K562 (cell line): ENCODE results near the gene OTC.

Experiments used
- CTCF ChIP-seq, 3 experiments: IDR thresholded peaks in 2 of 3; conservative IDR thresholded peaks in 1 of 3; 2 replicates each; pipeline ENCODE4 v1.5.1; 2011 to 2012; ENCODE audit warnings: low read length in 3 of 3, mild to moderate bottlenecking in 3 of 3, control low read depth in 2 of 3, improper control_type of control experiment in 1 of 3, inconsistent platforms in 1 of 3, low read depth in 1 of 3, mixed read lengths in 1 of 3, moderate library complexity in 1 of 3; ENCODE audit not compliant: insufficient read depth in 2 of 3
- FOXK2 ChIP-seq, 2 experiments: fragments of 450-650 bp; IDR thresholded peaks in 1 of 2; conservative IDR thresholded peaks in 1 of 2; 2 replicates each; pipeline ENCODE4 v1.6.1; 2016; ENCODE audit warnings: low read depth in 2 of 2, mild to moderate bottlenecking in 1 of 2
- GATA2 ChIP-seq: sonication (generic); formaldehyde crosslinking; IDR thresholded peaks from 2 replicates; pipeline ENCODE4 v1.4.0; 2020; ENCODE audit warnings: mild to moderate bottlenecking, missing genetic modification reagents
- KDM1A ChIP-seq, 2 experiments: fragments of 450-650 bp; IDR thresholded peaks; 2 replicates each; pipeline ENCODE4 v1.6.1; 2016; ENCODE audit warnings: mild to moderate bottlenecking in 2 of 2
- STAT5B ChIP-seq: fragments of 250-450 bp; sonication (Bioruptor Pico); IDR thresholded peaks from 2 replicates; pipeline ENCODE4 v1.8.0; 2021; ENCODE audit warnings: mild to moderate bottlenecking, inconsistent platforms
- ZNF668 ChIP-seq: fragments of 250-450 bp; sonication (Bioruptor Pico); IDR thresholded peaks from 2 replicates; pipeline ENCODE4 v1.8.0; 2022; ENCODE audit warnings: mild to moderate bottlenecking, inconsistent platforms

GRCh38 chrX:38347136-38347535 is 5.3 kb upstream of the OTC start:
- TF ChIP-seq FOXK2 (conservative IDR thresholded peaks at IDR 0.05 in 1 of 2, IDR thresholded peaks at IDR 0.05 in 1 of 2; ENCODE audit: low read depth in 2 of 2) (no peak), KDM1A (IDR thresholded peaks at IDR 0.05) (no peak), ZNF668 (CRISPR knock-in tag) (no peak), STAT5B (CRISPR knock-in tag) (no peak), CTCF (IDR thresholded peaks at IDR 0.05 in 2 of 3, conservative IDR thresholded peaks at IDR 0.05 in 1 of 3; ENCODE audit: insufficient read depth in 2 of 3, low read depth in 1 of 3, low read length in 3 of 3) (no peak), GATA2 (CRISPR knock-in tag) (no peak)
